CD14-positive monocyte (primary cell): ENCODE measurements around the gene C1QTNF9. TPM values are rescaled to one million over a fixed set of nuclear protein-coding genes. Genes with fewer than 3 reads are reported as not detected.
A peak's percentile ranks its signal among the peaks of the same experiment; 100 is the strongest.

Experiments used
- DNase-seq, 3 donors: peaks; one replicate each; pipeline ENCODE4 v3.0.0-alpha.2; 2011 to 2022
- H2AFZ ChIP-seq: 2 replicates; pipeline ENCODE4 v1.6.0; 2012; ENCODE audit warnings: mild to moderate bottlenecking, low read depth, low read length, inconsistent platforms; ENCODE audit not compliant: insufficient read depth, poor library complexity, severe bottlenecking
- H3K27ac ChIP-seq, 2 donors: 1 replicate in 1 of 2; 2 replicates in 1 of 2; pipeline ENCODE4 v1.5.1; 2012 to 2013; ENCODE audit warnings: low read length in 2 of 2, control low read depth in 1 of 2, inconsistent platforms in 1 of 2, low read depth in 1 of 2, mild to moderate bottlenecking in 1 of 2
- H3K27me3 ChIP-seq, 2 donors: one replicate each; pipeline versions ENCODE4 v1.6.0 to v1.6.1; 2011 to 2013; ENCODE audit warnings: low read length in 2 of 2; ENCODE audit not compliant: control insufficient read depth in 2 of 2, insufficient read depth in 2 of 2
- H3K36me3 ChIP-seq, 2 donors: replicated peaks in 1 of 2; 1 replicate in 1 of 2; 2 replicates in 1 of 2; pipeline versions ENCODE4 v1.5.1 to v1.6.1; 2012 to 2013; ENCODE audit warnings: low read length in 2 of 2, control low read depth in 1 of 2, inconsistent platforms in 1 of 2, mild to moderate bottlenecking in 1 of 2; ENCODE audit not compliant: insufficient read depth in 2 of 2, control insufficient read depth in 1 of 2
- H3K4me1 ChIP-seq, 2 donors: 1 replicate in 1 of 2; 2 replicates in 1 of 2; pipeline versions ENCODE4 v1.5.1 to v1.6.1; 2012 to 2013; ENCODE audit warnings: low read length in 2 of 2, control low read depth in 1 of 2, inconsistent platforms in 1 of 2, mild to moderate bottlenecking in 1 of 2, moderate library complexity in 1 of 2; ENCODE audit not compliant: insufficient read depth in 2 of 2, control insufficient read depth in 1 of 2
- H3K4me2 ChIP-seq: replicated peaks from 2 replicates; pipeline ENCODE3; 2012; ENCODE audit warnings: low read length, moderate library complexity, mild to moderate bottlenecking; ENCODE audit not compliant: poor library complexity, severe bottlenecking; ENCODE audit errors: extremely low read depth
- H3K4me3 ChIP-seq, 3 experiments: fragments of 200-600 bp in 1 of 3; sonication (generic) in 1 of 3; replicated peaks in 1 of 3; 1 replicate in 2 of 3; 2 replicates in 1 of 3; pipeline ENCODE4 v1.5.1; 2011 to 2013; ENCODE audit warnings: low read length in 3 of 3, mild to moderate bottlenecking in 3 of 3, control low read depth in 2 of 3, low read depth in 2 of 3, inconsistent platforms in 1 of 3, moderate library complexity in 1 of 3
- H3K79me2 ChIP-seq: 2 replicates; pipeline ENCODE4 v1.6.0; 2012; ENCODE audit warnings: mild to moderate bottlenecking, control low read depth, inconsistent platforms, low read length, moderate library complexity; ENCODE audit not compliant: insufficient read depth
- H3K9ac ChIP-seq: 2 replicates; pipeline ENCODE4 v1.6.0; 2017; ENCODE audit warnings: low read length, mild to moderate bottlenecking; ENCODE audit not compliant: insufficient read depth, poor library complexity, severe bottlenecking
- H3K9me3 ChIP-seq, 2 donors: replicated peaks in 1 of 2; 1 replicate in 1 of 2; 2 replicates in 1 of 2; pipeline versions ENCODE4 v1.5.1 to v1.6.1; 2012 to 2013; ENCODE audit warnings: low read length in 2 of 2, control low read depth in 1 of 2; ENCODE audit not compliant: control insufficient read depth in 1 of 2, insufficient read depth in 1 of 2
- H4K20me1 ChIP-seq: 2 replicates; pipeline ENCODE4 v1.6.0; 2012; ENCODE audit warnings: mild to moderate bottlenecking, low read length, control low read depth, moderate library complexity; ENCODE audit not compliant: insufficient read depth
- H3K27ac Mint-ChIP-seq, 7 donors: one replicate each; pipeline ENCODE4 v1.8.0; 2020; ENCODE audit warnings: mild to moderate bottlenecking in 7 of 7, mixed read lengths in 7 of 7, moderate library complexity in 6 of 7, inconsistent platforms in 2 of 7
- H3K27me3 Mint-ChIP-seq, 3 donors: one replicate each; pipeline ENCODE4 v1.8.0; 2021 to 2022; ENCODE audit warnings: low read depth in 3 of 3, mild to moderate bottlenecking in 3 of 3, mixed read lengths in 3 of 3, moderate library complexity in 3 of 3, inconsistent platforms in 1 of 3
- H3K36me3 Mint-ChIP-seq, 2 donors: one replicate each; pipeline ENCODE4 v1.8.0; 2020; ENCODE audit warnings: mixed read lengths in 2 of 2, inconsistent platforms in 1 of 2, mild to moderate bottlenecking in 1 of 2
- H3K4me1 Mint-ChIP-seq: one replicate; pipeline ENCODE4 v1.8.0; 2020; ENCODE audit warnings: mild to moderate bottlenecking, mixed read lengths
- H3K4me3 Mint-ChIP-seq, 2 donors: one replicate each; pipeline ENCODE4 v1.8.0; 2020; ENCODE audit warnings: mild to moderate bottlenecking in 2 of 2, mixed read lengths in 2 of 2, moderate library complexity in 1 of 2
- H3K9me3 Mint-ChIP-seq, 7 donors: one replicate each; pipeline ENCODE4 v1.8.0; 2020 to 2022; ENCODE audit warnings: mixed read lengths in 7 of 7, mild to moderate bottlenecking in 6 of 7, moderate library complexity in 6 of 7, inconsistent platforms in 2 of 7
- CTCF ChIP-seq: fragments of 200-600 bp; IDR thresholded peaks from one replicate; pipeline ENCODE4 v1.8.0; 2022; ENCODE audit warnings: antibody characterized with exemption, mild to moderate bottlenecking
- WGBS: methylation state at CpG from one replicate; pipeline ENCODE4 v1.1.5; 2013; ENCODE audit warnings: missing lambda C conversion rate; ENCODE audit not compliant: insufficient coverage; 5-methylcytosine and 5-hydroxymethylcytosine counted together
- intact Hi-C, 2 donors: fragments of 100-400 bp; cut with micrococcal nuclease; formaldehyde crosslinking; loops; one replicate each; pipeline versions ENCODE4 v1.15.0 to v1.15.1; 2023
- polyA plus RNA-seq, 3 donors: library from polyadenylated mRNA; depleted of rRNA in 1 of 3; unstranded in 2 of 3; stranded (reverse) in 1 of 3; fragments of 300-500 nt in 2 of 3; fragments of >200 nt in 1 of 3; fragmentation: Illumina TruSeq in 2 of 3; gene quantifications; 1 replicate in 2 of 3; 2 replicates in 1 of 3; pipeline ENCODE4 v1.2.3, GENCODE V29; 2012 to 2021

The C1QTNF9 gene
- polyA plus RNA-seq, 3 donors: not detected

DNA sequence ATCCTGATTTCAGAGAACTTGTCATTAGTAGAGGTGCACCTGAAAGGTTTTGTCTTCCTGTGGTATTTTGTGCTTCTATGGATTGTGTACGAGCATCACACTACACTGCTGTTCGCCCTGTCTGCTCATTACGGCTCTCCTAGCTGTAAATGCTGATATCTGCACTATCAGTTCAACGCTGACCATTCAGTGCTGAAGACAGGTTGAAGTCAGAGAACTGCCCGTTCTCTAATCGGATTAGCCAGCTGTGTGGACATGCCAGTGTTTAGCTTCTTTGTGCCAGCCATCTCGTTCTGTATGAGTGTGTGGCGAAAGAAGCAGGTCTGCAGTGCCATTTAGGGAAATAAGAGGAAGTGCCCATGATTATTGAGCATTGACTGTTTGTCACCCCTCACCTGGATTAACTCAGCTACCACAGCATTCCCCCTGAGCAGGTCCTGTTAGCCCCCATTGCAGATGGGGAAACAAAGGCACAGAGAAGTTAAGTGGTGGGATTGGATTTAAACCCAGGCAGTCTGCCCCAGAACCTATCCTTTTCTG lies 21.6 kb upstream of the C1QTNF9 start:
- Mint-ChIP-seq H3K4me1 (peaks cover 29% of the 10 kb centered on the region), H3K36me3 (peaks cover 83 to 93% of the 10 kb centered on the region in 2 donors), H3K4me3 (no peak overlapping the region), H3K9me3 (peaks cover 0 to 2% (median 0%) of the 10 kb centered on the region in 7 donors), H3K27ac (peak overlapping the region; percentile 80 to 93 (median 88)), H3K27me3 (no peaks in the 10 kb centered on the region)
- H3K4me3 ChIP-seq: no peak overlapping the region
- H2AFZ ChIP-seq: no peak overlapping the region
- peaks cover 5% of the 10 kb centered on the region for H4K20me1 ChIP-seq
- peaks cover 81 to 93% of the 10 kb centered on the region in 2 donors for H3K36me3 ChIP-seq
- DNase-seq: peak in 1 of 3 donors; percentile 18
- no peak for TF ChIP-seq CTCF
- 90% methylated on average over 6 of the region's 8 CpGs for WGBS
- intact Hi-C loops: loop anchor here in 1 of 2 donors (5.0 to 10.0 kb wide), 2 partner anchors 36 to 227 kb away; partner anchors contain the start of gene PARP4
- peaks cover 24 to 30% of the 10 kb centered on the region in 2 donors for H3K4me1 ChIP-seq
- H3K27me3 ChIP-seq: no peaks in the 10 kb centered on the region
- H3K9me3 ChIP-seq: no peaks in the 10 kb centered on the region
- no peak overlapping the region for H3K4me2 ChIP-seq
- H3K27ac ChIP-seq: peak overlapping the region in 1 of 2 donors; percentile 71
- peaks cover 6% of the 10 kb centered on the region for H3K79me2 ChIP-seq
- H3K9ac ChIP-seq: no peak overlapping the region

DNA sequence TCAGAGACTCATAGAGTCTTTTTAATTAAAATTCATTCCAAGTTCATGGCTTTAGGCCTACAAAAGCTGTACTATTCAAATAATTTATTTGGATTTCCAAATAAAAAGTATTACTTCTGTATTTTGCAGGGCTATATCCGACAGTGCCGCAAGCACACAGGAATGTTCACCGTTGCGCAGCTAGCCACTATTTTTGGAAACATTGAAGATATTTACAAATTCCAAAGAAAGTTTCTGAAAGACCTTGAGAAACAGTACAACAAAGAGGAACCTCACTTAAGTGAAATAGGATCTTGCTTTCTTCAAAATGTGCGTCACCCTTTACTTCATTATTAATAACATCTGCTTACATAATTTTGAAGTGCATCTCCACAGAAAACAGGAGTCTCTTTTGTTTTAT lies 20.5 kb upstream of the C1QTNF9 start:
- H2AFZ ChIP-seq: no peak overlapping the region
- WGBS: no CpG with 5 or more reads among the region's 5 CpGs
- H3K9ac ChIP-seq: peak overlapping the region; percentile 32
- H3K4me3 ChIP-seq: no peak overlapping the region
- Mint-ChIP-seq H3K4me3 (no peak overlapping the region), H3K4me1 (peaks cover 26% of the 10 kb centered on the region), H3K36me3 (peaks cover 82 to 93% of the 10 kb centered on the region in 2 donors), H3K27ac (peak overlapping the region; percentile 80 to 93 (median 88)), H3K9me3 (peaks cover 0 to 2% (median 0%) of the 10 kb centered on the region in 7 donors), H3K27me3 (no peaks in the 10 kb centered on the region)
- no peaks in the 10 kb centered on the region for H4K20me1 ChIP-seq
- intact Hi-C loops: loop anchor here in 1 of 2 donors (5.0 to 10.0 kb wide), 2 partner anchors 37 to 226 kb away; partner anchors contain the start of gene PARP4
- H3K4me2 ChIP-seq: no peak overlapping the region
- no peaks in the 10 kb centered on the region for H3K79me2 ChIP-seq
- peak; percentile 61 to 83 (median 80) for DNase-seq
- peaks cover 79 to 93% of the 10 kb centered on the region in 2 donors for H3K36me3 ChIP-seq
- no peak for TF ChIP-seq CTCF
- H3K9me3 ChIP-seq: no peaks in the 10 kb centered on the region
- H3K4me1 ChIP-seq: peaks cover 24 to 30% of the 10 kb centered on the region in 2 donors
- H3K27me3 ChIP-seq: no peaks in the 10 kb centered on the region
- H3K27ac ChIP-seq: peak overlapping the region in 1 of 2 donors; percentile 71
